Left ventricle myocardium inferior (tissue), 1 donor: Measurements from ENCODE around the gene IL18RAP. TPM values are rescaled to one million over a fixed set of nuclear protein-coding genes. Genes with fewer than 3 reads are reported as not detected.

ENCODE experiments used
- DNase-seq: peaks from one replicate; pipeline ENCODE4 v3.0.0-alpha.2; 2020
- H3K27ac ChIP-seq: fragments of 200-600 bp; replicated peaks from 2 replicates; pipeline ENCODE4 v1.8.0; 2021
- H3K27me3 ChIP-seq: fragments of 200-600 bp; 2 replicates; pipeline ENCODE4 v1.8.0; 2021; ENCODE audit warnings: low read depth
- H3K36me3 ChIP-seq: fragments of 200-600 bp; 2 replicates; pipeline ENCODE4 v1.8.0; 2021
- H3K4me1 ChIP-seq: fragments of 200-600 bp; 2 replicates; pipeline ENCODE4 v1.8.0; 2021
- H3K4me3 ChIP-seq: fragments of 200-600 bp; 2 replicates; pipeline ENCODE4 v1.8.0; 2021; ENCODE audit warnings: mild to moderate bottlenecking, moderate library complexity
- H3K9me3 ChIP-seq: fragments of 200-600 bp; replicated peaks from 2 replicates; pipeline ENCODE4 v1.8.0; 2021
- CTCF ChIP-seq: fragments of 200-600 bp; IDR thresholded peaks from 2 replicates; pipeline ENCODE4 v1.8.0; 2021; ENCODE audit warnings: antibody characterized with exemption, mild to moderate bottlenecking, borderline replicate concordance
- intact Hi-C: fragments of 100-400 bp; cut with micrococcal nuclease; formaldehyde crosslinking; loops from one replicate; pipeline ENCODE4 v1.11.0; 2022
- total RNA-seq: library from RNA; stranded (reverse); fragmentation: NEBNext Ultra II Directional; extraction: Animal tissue kit (Norgen Biotek cat#: 25700); gene quantifications from one replicate; pipeline ENCODE4 v1.2.1, GENCODE V29; 2021
- donor health status: DM: no; HTN: yes; CAD: no; lungs with severe emphysema.

Gene IL18RAP
- total RNA-seq, 1 donor from 2014 or later = 0.30 TPM

DNA sequence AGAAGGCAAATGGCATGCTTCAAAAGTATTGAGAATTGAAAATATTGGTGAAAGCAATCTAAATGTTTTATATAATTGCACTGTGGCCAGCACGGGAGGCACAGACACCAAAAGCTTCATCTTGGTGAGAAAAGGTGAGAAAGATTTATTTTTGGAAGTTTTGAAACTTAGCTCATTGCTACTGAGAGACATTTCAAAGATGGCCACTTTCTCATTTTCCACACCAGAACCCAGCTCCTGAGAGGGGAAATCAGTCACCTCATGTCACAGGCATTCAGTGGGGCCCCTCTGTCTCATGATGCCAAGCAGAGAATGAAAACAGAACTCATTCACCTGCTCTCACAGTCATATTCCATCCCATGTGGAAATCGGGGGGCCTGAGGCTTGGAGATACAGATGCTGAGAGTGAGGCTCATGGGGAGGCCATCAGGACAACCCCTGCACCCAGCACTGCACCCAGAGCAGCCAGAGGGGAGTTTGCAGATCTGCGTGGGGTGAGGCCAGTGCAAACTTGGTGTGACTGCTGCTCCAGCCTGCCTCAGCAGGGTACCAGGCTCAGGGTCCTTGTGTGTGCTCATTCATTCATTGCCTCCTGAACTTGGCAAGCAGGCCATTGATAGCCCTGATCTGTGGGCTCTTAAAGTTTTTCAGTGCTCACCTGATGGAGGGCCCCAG is 36.0 kb upstream of the IL18RAP start:
- Histone ChIP-seq H3K27me3 (no peaks in the 10 kb centered on the region), H3K36me3 (peaks cover 18% of the 10 kb centered on the region), H3K27ac (no peak overlapping the region), H3K9me3 (peaks cover 35% of the 10 kb centered on the region), H3K4me1 (no peaks in the 10 kb centered on the region), H3K4me3 (no peak overlapping the region)
- no peak for DNase-seq
- no peak for TF ChIP-seq CTCF
- intact Hi-C loops = no loop called here

DNA sequence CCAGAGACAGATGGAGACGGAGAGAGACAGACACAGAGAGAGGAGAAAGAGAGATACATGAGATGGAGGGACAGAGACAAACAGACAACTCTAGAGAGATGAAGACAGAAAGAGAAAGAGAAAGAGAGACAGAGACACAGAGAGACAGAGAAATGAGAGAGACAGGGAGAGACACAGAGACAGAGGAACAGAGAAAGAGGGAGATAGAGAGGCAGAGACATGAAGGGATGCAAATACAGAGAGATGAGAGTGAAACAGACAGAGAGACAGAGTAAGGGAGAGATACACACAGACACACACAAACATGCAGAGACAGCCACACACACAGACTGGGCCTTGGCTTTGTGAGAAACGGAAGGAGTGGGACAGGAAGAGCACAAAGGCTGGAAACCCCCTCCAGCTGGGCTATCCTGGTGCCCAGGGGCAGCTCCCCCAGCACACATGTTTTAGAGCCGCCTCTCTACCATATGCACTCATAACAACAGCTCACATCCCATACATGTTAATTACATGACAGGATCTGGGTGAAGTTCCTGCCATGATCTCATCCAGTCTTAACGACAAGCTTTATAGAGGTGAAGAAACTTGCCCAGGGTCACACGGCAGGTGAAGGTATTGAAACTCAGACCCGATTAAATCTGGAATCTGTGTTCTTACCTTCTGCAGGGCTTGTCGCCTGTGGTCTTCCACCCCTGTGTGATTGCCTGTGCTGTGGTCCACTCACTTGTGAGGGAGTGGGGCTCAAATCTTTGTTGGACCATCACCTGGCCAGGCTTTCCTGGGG is 35.0 kb upstream of the IL18RAP start:
- H3K4me1 ChIP-seq = no peaks in the 10 kb centered on the region
- peaks cover 26% of the 10 kb centered on the region for H3K9me3 ChIP-seq
- H3K27me3 ChIP-seq = no peaks in the 10 kb centered on the region
- intact Hi-C loops = no loop called here
- H3K36me3 ChIP-seq = peaks cover 12% of the 10 kb centered on the region
- no peak overlapping the region for H3K27ac ChIP-seq
- no peak for DNase-seq
- H3K4me3 ChIP-seq = no peak overlapping the region
- no peak for TF ChIP-seq CTCF

GRCh38 chr2:102391565-102391964 is 31.4 kb upstream of the IL18RAP start:
- no peaks in the 10 kb centered on the region for H3K4me1 ChIP-seq
- no peak overlapping the region for H3K27ac ChIP-seq
- intact Hi-C loops = no loop called here
- no peaks in the 10 kb centered on the region for H3K27me3 ChIP-seq
- DNase-seq = no peak
- no peak overlapping the region for H3K4me3 ChIP-seq
- peaks cover 3% of the 10 kb centered on the region for H3K36me3 ChIP-seq
- no peak for TF ChIP-seq CTCF
- H3K9me3 ChIP-seq = no peaks in the 10 kb centered on the region

DNA sequence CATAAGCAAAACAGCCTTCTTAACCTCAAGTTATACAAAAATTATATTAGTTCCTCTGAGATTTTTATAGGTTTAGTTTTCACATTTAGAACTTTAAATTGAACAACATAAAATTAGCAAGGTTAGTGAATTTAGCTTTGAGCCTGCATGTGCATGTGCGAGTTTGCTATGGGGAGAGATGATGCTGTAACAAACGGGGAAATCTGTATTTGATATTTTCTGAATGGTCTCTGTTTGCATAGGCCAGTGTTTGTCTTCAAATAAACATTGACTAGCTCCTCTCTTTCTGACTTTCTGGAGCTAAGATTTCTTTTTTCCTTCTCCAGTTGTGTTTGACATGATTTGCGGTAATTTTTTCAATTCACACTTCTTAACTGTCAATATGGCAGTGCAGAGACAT is 30.9 kb upstream of the IL18RAP start:
- TF ChIP-seq CTCF = no peak
- Histone ChIP-seq H3K27ac (no peak overlapping the region), H3K4me3 (no peak overlapping the region), H3K27me3 (no peaks in the 10 kb centered on the region), H3K4me1 (no peaks in the 10 kb centered on the region), H3K36me3 (peaks cover under 1% of the 10 kb centered on the region), H3K9me3 (no peaks in the 10 kb centered on the region)
- no peak for DNase-seq
- intact Hi-C loops = no loop called here

DNA sequence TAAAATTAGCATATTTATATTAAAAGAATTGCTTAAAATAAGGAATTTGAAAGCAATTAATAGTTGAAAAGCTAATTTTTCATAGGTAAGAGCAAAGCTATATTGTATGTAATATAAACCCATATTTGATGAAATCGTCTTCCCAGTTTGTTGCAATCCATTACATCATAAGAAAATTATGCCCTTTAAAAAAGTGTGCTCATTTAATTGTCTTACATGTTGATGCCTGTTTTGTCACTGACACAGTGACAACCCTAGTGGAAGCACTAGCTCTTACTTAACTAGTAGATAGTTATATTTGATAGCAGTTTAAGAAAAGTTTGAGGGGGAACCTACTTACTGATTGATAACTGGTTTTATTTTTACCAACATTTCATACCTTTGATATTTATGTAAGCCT is 30.0 kb upstream of the IL18RAP start:
- no peaks in the 10 kb centered on the region for H3K27me3 ChIP-seq
- H3K27ac ChIP-seq = no peak overlapping the region
- H3K36me3 ChIP-seq = no peaks in the 10 kb centered on the region
- no peaks in the 10 kb centered on the region for H3K4me1 ChIP-seq
- H3K9me3 ChIP-seq = no peaks in the 10 kb centered on the region
- H3K4me3 ChIP-seq = no peak overlapping the region
- no peak for DNase-seq
- intact Hi-C loops = no loop called here
- no peak for TF ChIP-seq CTCF
